SK-N-SH (cell line): ENCODE results near the gene SLC7A11. TPM values are rescaled to one million over a fixed set of nuclear protein-coding genes. Genes with fewer than 3 reads are reported as not detected.
A peak's percentile ranks its signal among the peaks of the same experiment; 100 is the strongest.

Experiments used
- CTCF ChIA-PET: fragments of 300-600, 350-600 bp; formaldehyde crosslinking; extraction: SDS; loops from one replicate; lab custom pipeline; 2021; lab: Yijun Ruan, JAX
- POLR2A ChIA-PET: fragments of 350-600 bp; sonication (Branson Sonifier 250); formaldehyde crosslinking; extraction: SDS; loops from one replicate; lab custom pipeline; 2020; ENCODE audit warnings: antibody characterized with exemption, inconsistent platforms; lab: Yijun Ruan, JAX
- DNase-seq: peaks from one replicate; pipeline ENCODE4 v3.0.0; 2012
- H2AFZ ChIP-seq: fragments of 200-600 bp; sonication (generic); 2 replicates; pipeline ENCODE4 v1.8.1; 2016; ENCODE audit warnings: antibody characterized with exemption, mild to moderate bottlenecking, low read depth
- H3F3A ChIP-seq: fragments of 200-600 bp; sonication (generic); replicated peaks from 2 replicates; pipeline ENCODE3; 2016; ENCODE audit warnings: antibody characterized with exemption, mild to moderate bottlenecking; ENCODE audit not compliant: insufficient read depth
- H3K27ac ChIP-seq, 2 experiments: fragments of 200-500 bp in 1 of 2; fragments of 200-600 bp in 1 of 2; sonication (Bioruptor generic) in 1 of 2; sonication (generic), shearing (Covaris generic) in 1 of 2; 2 replicates each; pipeline versions ENCODE4 v1.5.1 to v1.6.1; 2014 to 2016; ENCODE audit warnings: low read depth in 2 of 2, inconsistent platforms in 1 of 2, low read length in 1 of 2, mild to moderate bottlenecking in 1 of 2, mixed read lengths in 1 of 2
- H3K27me3 ChIP-seq: fragments of 200-600 bp; sonication (generic), shearing (Covaris generic); 2 replicates; pipeline ENCODE4 v1.6.1; 2016; ENCODE audit warnings: mixed run types; ENCODE audit not compliant: insufficient read depth
- H3K36me3 ChIP-seq, 2 experiments: fragments of 200-500 bp in 1 of 2; fragments of 200-600 bp in 1 of 2; sonication (Bioruptor generic) in 1 of 2; sonication (generic) in 1 of 2; replicated peaks in 1 of 2; 2 replicates each; pipeline versions ENCODE3 to v1.5.1; 2014 to 2016; ENCODE audit warnings: low read length in 1 of 2, mild to moderate bottlenecking in 1 of 2; ENCODE audit not compliant: insufficient read depth in 2 of 2, control insufficient read depth in 1 of 2
- H3K4me1 ChIP-seq, 2 experiments: fragments of 200-500 bp in 1 of 2; fragments of 200-600 bp in 1 of 2; sonication (Bioruptor generic) in 1 of 2; sonication (generic), shearing (Covaris generic) in 1 of 2; 2 replicates each; pipeline versions ENCODE4 v1.5.1 to v1.6.1; 2014 to 2016; ENCODE audit warnings: low read depth in 1 of 2, low read length in 1 of 2, mixed run types in 1 of 2; ENCODE audit not compliant: insufficient read depth in 2 of 2, control insufficient read depth in 1 of 2
- H3K4me2 ChIP-seq: fragments of 200-600 bp; sonication (generic), shearing (Covaris generic); 2 replicates; pipeline ENCODE4 v1.6.1; 2017; ENCODE audit warnings: mixed run types
- H3K4me3 ChIP-seq, 2 experiments: fragments of 200-500 bp in 1 of 2; fragments of 200-600 bp in 1 of 2; sonication (Bioruptor generic) in 1 of 2; sonication (generic), shearing (Covaris generic) in 1 of 2; 2 replicates each; pipeline versions ENCODE4 v1.5.1 to v1.8.1; 2014 to 2016; ENCODE audit warnings: low read depth in 2 of 2, inconsistent platforms in 1 of 2, low read length in 1 of 2, mild to moderate bottlenecking in 1 of 2, mixed read lengths in 1 of 2, moderate library complexity in 1 of 2
- H3K79me2 ChIP-seq: fragments of 200-600 bp; sonication (generic); 2 replicates; pipeline ENCODE4 v1.8.1; 2017; ENCODE audit warnings: mild to moderate bottlenecking; ENCODE audit not compliant: insufficient read depth
- H3K9ac ChIP-seq: fragments of 200-600 bp; sonication (generic); 2 replicates; pipeline ENCODE4 v1.6.1; 2017; ENCODE audit warnings: mixed run types
- H3K9me2 ChIP-seq: fragments of 200-600 bp; sonication (generic); 2 replicates; pipeline ENCODE4 v1.6.1; 2017; ENCODE audit warnings: mixed run types
- H3K9me3 ChIP-seq: fragments of 200-600 bp; sonication (generic); 2 replicates; pipeline ENCODE4 v1.6.1; 2017; ENCODE audit warnings: mixed run types, mild to moderate bottlenecking, moderate library complexity
- H4K20me1 ChIP-seq: fragments of 200-600 bp; sonication (generic); 2 replicates; pipeline ENCODE4 v1.6.1; 2017; ENCODE audit warnings: mild to moderate bottlenecking, mixed run types; ENCODE audit not compliant: insufficient read depth
- ELF1 ChIP-seq: IDR thresholded peaks from 2 replicates; pipeline ENCODE4 v1.4.0; 2012
- EZH2phosphoT487 ChIP-seq: fragments of 200-600 bp; sonication (generic); IDR thresholded peaks from 2 replicates; pipeline ENCODE4 v1.6.1; 2017; ENCODE audit warnings: low read depth, mixed run types, mild to moderate bottlenecking, antibody characterized with exemption, moderate library complexity, borderline replicate concordance
- FOSL2 ChIP-seq: IDR thresholded peaks from 2 replicates; pipeline ENCODE4 v1.4.0; 2012; ENCODE audit warnings: low read depth, mild to moderate bottlenecking, moderate library complexity, borderline replicate concordance
- FOXJ3 ChIP-seq: sonication (generic); formaldehyde crosslinking; IDR thresholded peaks from 2 replicates; pipeline ENCODE4 v1.5.1; 2020; ENCODE audit warnings: mild to moderate bottlenecking, missing genetic modification reagents
- FOXM1 ChIP-seq: IDR thresholded peaks from 2 replicates; pipeline ENCODE4 v1.4.0; 2012; ENCODE audit warnings: low read depth, mild to moderate bottlenecking
- GABPA ChIP-seq: IDR thresholded peaks from 2 replicates; pipeline ENCODE4 v1.4.0; 2012; ENCODE audit warnings: low read depth, mild to moderate bottlenecking
- JUND ChIP-seq: IDR thresholded peaks from 2 replicates; pipeline ENCODE4 v1.4.0; 2012
- MEF2A ChIP-seq: IDR thresholded peaks from 2 replicates; pipeline ENCODE4 v1.4.0; 2012; ENCODE audit warnings: low read depth, borderline replicate concordance
- NRF1 ChIP-seq: IDR thresholded peaks from 2 replicates; pipeline ENCODE4 v1.6.1; 2012; ENCODE audit warnings: low read depth, mild to moderate bottlenecking, low read length
- PBX3 ChIP-seq: IDR thresholded peaks from 2 replicates; pipeline ENCODE4; 2012
- POLR2AphosphoS5 ChIP-seq: IDR thresholded peaks from 2 replicates; pipeline ENCODE4 v1.6.1; 2012; ENCODE audit warnings: low read depth, low read length
- RAD21 ChIP-seq: IDR thresholded peaks from 2 replicates; pipeline ENCODE4 v1.6.1; 2012; ENCODE audit warnings: mild to moderate bottlenecking, low read length
- RCOR1 ChIP-seq: fragments of 150-350 bp; IDR thresholded peaks from 2 replicates; pipeline ENCODE4 v1.6.1; 2017; ENCODE audit warnings: antibody characterized with exemption, low read length
- RXRA ChIP-seq: IDR thresholded peaks from 2 replicates; pipeline ENCODE4 v1.4.0; 2012; ENCODE audit warnings: low read depth, mild to moderate bottlenecking, borderline replicate concordance
- TCF12 ChIP-seq: IDR thresholded peaks from 2 replicates; pipeline ENCODE4 v1.4.0; 2012
- ZBTB33 ChIP-seq: IDR thresholded peaks from 2 replicates; pipeline ENCODE4 v1.4.0; 2012; ENCODE audit warnings: low read depth, borderline replicate concordance
- WGBS: methylation state at CpG from one replicate; pipeline ENCODE4 v1.1.6; 2017; ENCODE audit warnings: low lambda C conversion rate; 5-methylcytosine and 5-hydroxymethylcytosine counted together
- polyA plus RNA-seq, 3 experiments: library from polyadenylated mRNA; depleted of rRNA; stranded (reverse); fragments of >200 nt; gene quantifications; 2 replicates each; pipeline ENCODE4 v1.2.3, GENCODE V29; 2012

The SLC7A11 gene
- polyA plus RNA-seq, 1 of the 3 experiments (the other 2 are of a cell fraction) = 3.1 TPM

GRCh38 chr4:138158746-138159297 lies 83.3 kb downstream of the SLC7A11 start:
- no peaks in the 10 kb centered on the region for H4K20me1 ChIP-seq
- DNase-seq = no peak
- 90% methylated on average over 2 of the region's 2 CpGs for WGBS
- ChIA-PET POLR2A (no interaction called here), CTCF (interaction anchor here (1.3 to 1.6 kb wide), 2 partner anchors 24 kb away, joined by 3 to 4 read pairs; no protein-coding TSS in a partner anchor)
- H2AFZ ChIP-seq = no peak overlapping the region
- TF ChIP-seq POLR2AphosphoS5 (no peak), FOSL2 (peak; percentile 79; the same call in 1 of the 2 replicates), JUND (peak; percentile 68), PBX3 (peak; percentile 36; the same call in 1 of the 2 replicates), TCF12 (peak; percentile 68)
- H3K4me3 ChIP-seq = no peak overlapping the region
- H3K79me2 ChIP-seq = no peaks in the 10 kb centered on the region
- peaks cover 0 to 5% of the 10 kb centered on the region in 2 experiments for H3K36me3 ChIP-seq
- no peaks in the 10 kb centered on the region for H3K9me3 ChIP-seq
- H3K9me2 ChIP-seq = 0 out of 2 replicates have a peak, but pooled peaks cover 4% of the 10 kb centered on the region
- no peaks in the 10 kb centered on the region for H3K27me3 ChIP-seq
- H3K4me2 ChIP-seq = no peak overlapping the region
- H3K9ac ChIP-seq = no peak overlapping the region
- peak overlapping the region in 1 of 2 experiments; percentile 35; a peak in 2 of 4 replicates for H3K27ac ChIP-seq
- peaks cover 12% of the 10 kb centered on the region for H3F3A ChIP-seq
- peaks cover 0 to 6% of the 10 kb centered on the region in 2 experiments; a peak in 2 of 4 replicates for H3K4me1 ChIP-seq

- Histone ChIP-seq H3K4me2 (no peak overlapping the region), H3K79me2 (no peaks in the 10 kb centered on the region), H3F3A (no peaks in the 10 kb centered on the region), H3K4me3 (no peak overlapping the region), H3K36me3 (no peaks in the 10 kb centered on the region), H3K9ac (no peak overlapping the region), H4K20me1 (no peaks in the 10 kb centered on the region), H3K9me3 (no peaks in the 10 kb centered on the region), H3K27me3 (no peaks in the 10 kb centered on the region), H2AFZ (no peak overlapping the region), H3K27ac (no peak overlapping the region), H3K9me2 (no peaks in the 10 kb centered on the region), H3K4me1 (no peaks in the 10 kb centered on the region)
- ChIA-PET CTCF (no interaction called here), POLR2A (no interaction called here)
- no peak for DNase-seq
- TF ChIP-seq EZH2phosphoT487 (no peak), GABPA (no peak), ELF1 (no peak), NRF1 (no peak), TCF12 (no peak), RCOR1 (no peak), ZBTB33 (no peak), MEF2A (no peak), FOSL2 (no peak), RXRA (no peak), RAD21 (no peak), FOXJ3 (CRISPR knock-in tag) (no peak), FOXM1 (no peak)
Observed at GRCh38 chr4:138140879-138141278, 101.3 kb downstream of the SLC7A11 start.
